Hepatocyte (in vitro differentiated cells): Measurements from ENCODE around the gene NEK10.

Experiments
- CTCF ChIP-seq: fragments of 200-600 bp; sonication (generic); IDR thresholded peaks from 2 replicates; pipeline ENCODE4 v1.5.1; 2016; ENCODE audit warnings: antibody characterized with exemption, mild to moderate bottlenecking; ENCODE audit not compliant: poor library complexity
- EZH2 ChIP-seq: fragments of 200-600 bp; sonication (generic); IDR thresholded peaks from 2 replicates; pipeline ENCODE4 v1.6.1; 2016; ENCODE audit warnings: antibody characterized with exemption, mild to moderate bottlenecking, borderline replicate concordance
- EZH2phosphoT487 ChIP-seq: fragments of 200-600 bp; sonication (generic); IDR thresholded peaks from one replicate; pipeline ENCODE4 v1.6.1; 2018; ENCODE audit warnings: antibody characterized with exemption, mild to moderate bottlenecking, low read depth, moderate library complexity; ENCODE audit not compliant: unreplicated experiment, severe bottlenecking

- no peak for TF ChIP-seq CTCF
- TF ChIP-seq EZH2: no peak
- no peak for TF ChIP-seq EZH2phosphoT487
Measured at GRCh38 chr3:27345959-27346865, 23.0 kb downstream of the NEK10 start.
